Measurements from ENCODE around the gene ZBTB7A.

The ZBTB7A gene

GRCh38 chr19:4054441-4055208, 12.1 kb downstream of the ZBTB7A start:
- DNase-seq (ENCODE audit: low read depth in 2 of 2): no peak

GRCh38 chr19:4053423-4054324, 13.0 kb downstream of the ZBTB7A start:
- DNase-seq (ENCODE audit: low read depth in 2 of 2): no peak

GRCh38 chr19:4052993-4053422, 13.7 kb downstream of the ZBTB7A start:
- DNase-seq (ENCODE audit: low read depth in 2 of 2): no peak

- no peak for DNase-seq (ENCODE audit: low read depth in 2 of 2)
These were observed 14.3 kb downstream of the ZBTB7A start for GRCh38 chr19:4052114-4052992.

GRCh38 chr19:4051175-4052101, 15.3 kb downstream of the ZBTB7A start:
- DNase-seq (ENCODE audit: low read depth in 2 of 2): no peak

GRCh38 chr19:4049432-4049831, 17.3 kb downstream of the ZBTB7A start:
- DNase-seq (ENCODE audit: low read depth in 2 of 2): no peak

- no peak for DNase-seq (ENCODE audit: low read depth in 2 of 2)
These were observed 19.6 kb downstream of the ZBTB7A start for GRCh38 chr19:4046946-4047683.

GRCh38 chr19:4046362-4046691, 20.4 kb downstream of the ZBTB7A start:
- DNase-seq (ENCODE audit: low read depth in 2 of 2): no peak

GRCh38 chr19:4045597-4046361, 20.9 kb downstream of the ZBTB7A start:
- DNase-seq (ENCODE audit: low read depth in 2 of 2): no peak

GRCh38 chr19:4044990-4045465, 21.7 kb downstream of the ZBTB7A start:
- DNase-seq (ENCODE audit: low read depth in 2 of 2): no peak

GRCh38 chr19:4043966-4044715, 22.6 kb downstream of the ZBTB7A start:
- no peak for DNase-seq (ENCODE audit: low read depth in 2 of 2)

- DNase-seq (ENCODE audit: low read depth in 2 of 2): no peak
These were observed 23.3 kb downstream of the ZBTB7A start for GRCh38 chr19:4043401-4043800.

GRCh38 chr19:4042731-4043082, 24.0 kb downstream of the ZBTB7A start:
- no peak for DNase-seq (ENCODE audit: low read depth in 2 of 2)

GRCh38 chr19:4042064-4042730, 24.5 kb downstream of the ZBTB7A start:
- no peak for DNase-seq (ENCODE audit: low read depth in 2 of 2)

- DNase-seq (ENCODE audit: low read depth in 2 of 2): no peak
These were observed 27.9 kb downstream of the ZBTB7A start for GRCh38 chr19:4038661-4039423.

- no peak for DNase-seq (ENCODE audit: low read depth in 2 of 2)
These were observed 28.6 kb downstream of the ZBTB7A start for GRCh38 chr19:4038057-4038456.

- DNase-seq (ENCODE audit: low read depth in 2 of 2): no peak
These were observed 29.3 kb downstream of the ZBTB7A start for GRCh38 chr19:4037301-4037949.

Data from stimulated activated CD8-positive, alpha-beta memory T cell treated with anti-CD3 and anti-CD28 coated beads, Interleukin-15, amount 100 ng/mL, for 4 hours (primary cell).